Smooth muscle cell (in vitro differentiated cells): ENCODE data around the gene MORN1. TPM values are rescaled to one million over a fixed set of nuclear protein-coding genes. Genes with fewer than 3 reads are reported as not detected.
"Not testable (repeated sequence)": the region's sequence is repeated elsewhere in the genome, so short reads cannot be mapped to it uniquely, and the experiment has no call there.

Experiments
- DNase-seq: peaks from one replicate; lab custom pipeline; 2025; ENCODE audit not compliant: unreplicated experiment; lab: John Stamatoyannopoulos, UW
- H2AFZ ChIP-seq: fragments of 200-600 bp; sonication (generic); 2 replicates; pipeline ENCODE4 v1.6.0; 2016; ENCODE audit warnings: antibody characterized with exemption, low read depth, mild to moderate bottlenecking
- H3F3A ChIP-seq: fragments of 200-600 bp; sonication (generic); 2 replicates; pipeline ENCODE4 v1.6.0; 2017; ENCODE audit warnings: antibody characterized with exemption, low read depth
- H3K27ac ChIP-seq: fragments of 200-600 bp; sonication (generic); 2 replicates; pipeline ENCODE4 v1.5.1; 2016; ENCODE audit warnings: low read depth, mild to moderate bottlenecking
- H3K27me3 ChIP-seq: fragments of 200-600 bp; sonication (generic); 2 replicates; pipeline ENCODE4 v1.6.1; 2016; ENCODE audit warnings: low read depth, mild to moderate bottlenecking
- H3K36me3 ChIP-seq: fragments of 200-600 bp; sonication (generic); 2 replicates; pipeline ENCODE4 v1.5.1; 2016; ENCODE audit warnings: low read depth
- H3K4me1 ChIP-seq: fragments of 200-600 bp; sonication (generic); 2 replicates; pipeline ENCODE4 v1.5.1; 2016; ENCODE audit warnings: low read depth
- H3K4me2 ChIP-seq: fragments of 200-600 bp; sonication (generic); 2 replicates; pipeline ENCODE4 v1.6.0; 2016; ENCODE audit warnings: mild to moderate bottlenecking
- H3K4me3 ChIP-seq: fragments of 200-600 bp; sonication (generic); 2 replicates; pipeline ENCODE4 v1.5.1; 2016; ENCODE audit warnings: mild to moderate bottlenecking
- H3K79me2 ChIP-seq: fragments of 200-600 bp; sonication (generic); 2 replicates; pipeline ENCODE4 v1.6.0; 2016; ENCODE audit warnings: low read depth, mild to moderate bottlenecking
- H3K9ac ChIP-seq: fragments of 200-600 bp; sonication (generic); 2 replicates; pipeline ENCODE4 v1.6.0; 2016; ENCODE audit warnings: low read depth
- H3K9me3 ChIP-seq: fragments of 200-600 bp; sonication (generic); replicated peaks from 2 replicates; pipeline ENCODE4 v1.5.1; 2016; ENCODE audit warnings: low read depth
- H4K20me1 ChIP-seq: fragments of 200-600 bp; sonication (generic); 2 replicates; pipeline ENCODE4 v1.6.0; 2016; ENCODE audit warnings: low read depth
- CTCF ChIP-seq: fragments of 200-600 bp; sonication (generic); IDR thresholded peaks from 2 replicates; pipeline ENCODE4 v1.5.1; 2017; ENCODE audit warnings: borderline replicate concordance, mild to moderate bottlenecking, antibody characterized with exemption; ENCODE audit not compliant: insufficient read depth, poor library complexity, severe bottlenecking
- WGBS: methylation state at CpG from one replicate; pipeline ENCODE4 v1.1.7; 2016; ENCODE audit warnings: low lambda C conversion rate; 5-methylcytosine and 5-hydroxymethylcytosine counted together
- polyA plus RNA-seq: library from polyadenylated mRNA; unstranded; fragments of >200 nt; fragmentation: Nextera tagmentation; extraction: Ambion mirVana; gene quantifications from 2 replicates; pipeline ENCODE4 v1.2.1, GENCODE V29; 2016
- total RNA-seq: library from RNA; depleted of rRNA; stranded (reverse); fragments of >200 nt; gene quantifications from 2 replicates; pipeline ENCODE4 v1.2.3, GENCODE V29; 2014

MORN1 gene
- total and polyA plus RNA-seq, 2 experiments from 2014 or later = 4.9 to 6.2 TPM

GRCh38 chr1:2327841-2328240 lies 63.5 kb downstream of the MORN1 start:
- Histone ChIP-seq H3K36me3 (no peaks in the 10 kb centered on the region), H3K4me2 (no peak overlapping the region), H3F3A (no peaks in the 10 kb centered on the region), H3K4me1 (peaks cover 4% of the 10 kb centered on the region), H3K9ac (no peak overlapping the region), H3K4me3 (no peak overlapping the region), H4K20me1 (no peaks in the 10 kb centered on the region), H3K79me2 (no peaks in the 10 kb centered on the region), H2AFZ (no peak overlapping the region), H3K27me3 (no peaks in the 10 kb centered on the region), H3K9me3 (no peaks in the 10 kb centered on the region), H3K27ac (no peak overlapping the region)
- DNase-seq = no peak
- no peak for TF ChIP-seq CTCF
- WGBS = 95% methylated on average over 22 of the region's 22 CpGs

- not testable (repeated sequence) for H3K9ac ChIP-seq, H3K27me3 ChIP-seq, H3K4me3 ChIP-seq, H3F3A ChIP-seq, H3K4me1 ChIP-seq, DNase-seq, H3K4me2 ChIP-seq, H3K9me3 ChIP-seq, H3K27ac ChIP-seq, H2AFZ ChIP-seq, H3K36me3 ChIP-seq, H4K20me1 ChIP-seq, H3K79me2 ChIP-seq
- WGBS = 100% methylated on average over 2 of the region's 2 CpGs
Observed at GRCh38 chr1:2327162-2327561, 64.2 kb downstream of the MORN1 start.

- H3F3A ChIP-seq = no peaks in the 10 kb centered on the region
- H3K27ac ChIP-seq = no peak overlapping the region
- WGBS = 92% methylated on average over 21 of the region's 21 CpGs
- H3K9me3 ChIP-seq = no peaks in the 10 kb centered on the region
- no peaks in the 10 kb centered on the region for H3K36me3 ChIP-seq
- no peaks in the 10 kb centered on the region for H3K27me3 ChIP-seq
- H3K4me2 ChIP-seq = no peak overlapping the region
- H4K20me1 ChIP-seq = no peaks in the 10 kb centered on the region
- H2AFZ ChIP-seq = no peak overlapping the region
- no peak for TF ChIP-seq CTCF
- no peak overlapping the region for H3K4me3 ChIP-seq
- peaks cover 16% of the 10 kb centered on the region for H3K4me1 ChIP-seq
- H3K79me2 ChIP-seq = no peaks in the 10 kb centered on the region
- DNase-seq = no peak
- no peak overlapping the region for H3K9ac ChIP-seq
Observed at GRCh38 chr1:2326524-2326923, 64.8 kb downstream of the MORN1 start.

DNA sequence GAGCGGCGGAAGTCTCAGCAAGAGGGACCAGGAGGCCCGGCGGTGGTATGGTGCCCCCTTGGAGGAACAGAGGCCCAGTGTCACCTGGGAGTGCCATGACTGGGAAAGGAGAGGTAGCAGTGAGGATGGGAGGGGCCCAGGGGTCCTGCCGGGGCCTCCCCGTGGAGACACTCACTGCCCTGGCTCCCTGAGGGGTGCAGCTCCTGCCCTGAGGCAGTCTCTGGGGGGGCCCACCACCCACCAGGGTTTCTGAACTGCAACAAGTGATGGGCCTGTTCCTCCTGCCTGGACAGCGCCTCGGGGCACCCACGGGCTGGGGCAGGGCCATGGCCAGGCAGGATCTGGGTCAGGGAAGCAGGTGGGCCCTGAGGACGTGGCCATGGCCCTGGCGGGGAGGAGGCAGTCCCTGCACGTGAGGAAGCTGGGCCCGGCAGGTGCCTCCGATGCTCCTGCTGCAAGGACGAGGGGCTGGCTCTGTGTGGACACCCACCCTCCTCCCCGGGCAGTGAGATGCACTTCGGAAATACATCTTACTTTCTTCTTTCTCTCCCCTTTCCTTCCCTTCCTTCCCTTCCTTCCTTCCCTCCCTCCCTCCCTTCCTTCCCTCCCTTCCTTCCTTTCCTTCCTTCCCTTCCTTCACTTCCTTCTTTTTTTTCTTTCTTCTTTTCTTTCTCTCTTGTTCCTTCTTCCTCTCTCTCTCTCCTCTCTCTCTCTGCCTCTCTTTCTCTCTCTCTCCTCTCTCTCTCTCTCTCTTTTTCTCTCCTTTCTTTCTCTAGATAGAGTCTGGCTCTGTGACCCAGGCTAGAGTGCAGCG lies 66.6 kb downstream of the MORN1 start:
- DNase-seq = no peak
- Histone ChIP-seq H3K27ac (no peak overlapping the region), H3K36me3 (no peaks in the 10 kb centered on the region), H3K4me1 (peaks cover 28% of the 10 kb centered on the region), H3K27me3 (no peaks in the 10 kb centered on the region), H2AFZ (no peak overlapping the region), H3K9ac (no peak overlapping the region), H4K20me1 (no peaks in the 10 kb centered on the region), H3F3A (no peaks in the 10 kb centered on the region), H3K4me2 (no peak overlapping the region), H3K9me3 (no peaks in the 10 kb centered on the region), H3K79me2 (no peaks in the 10 kb centered on the region), H3K4me3 (no peak overlapping the region)
- no peak for TF ChIP-seq CTCF
- 92% methylated on average over 18 of the region's 18 CpGs for WGBS
